GM21825 (cell line): Measurements from ENCODE around the gene RFTN2.
"Not testable (repeated sequence)": the region's sequence is repeated elsewhere in the genome, so short reads cannot be mapped to it uniquely, and the experiment has no call there.

ENCODE experiments used
- ATAC-seq: cut with Tn5 transposase; IDR thresholded peaks from one replicate; pipeline ENCODE4 v1.9.1; 2021; ENCODE audit warnings: mild to moderate bottlenecking, moderate library complexity; ENCODE audit not compliant: unreplicated experiment

The RFTN2 gene

DNA sequence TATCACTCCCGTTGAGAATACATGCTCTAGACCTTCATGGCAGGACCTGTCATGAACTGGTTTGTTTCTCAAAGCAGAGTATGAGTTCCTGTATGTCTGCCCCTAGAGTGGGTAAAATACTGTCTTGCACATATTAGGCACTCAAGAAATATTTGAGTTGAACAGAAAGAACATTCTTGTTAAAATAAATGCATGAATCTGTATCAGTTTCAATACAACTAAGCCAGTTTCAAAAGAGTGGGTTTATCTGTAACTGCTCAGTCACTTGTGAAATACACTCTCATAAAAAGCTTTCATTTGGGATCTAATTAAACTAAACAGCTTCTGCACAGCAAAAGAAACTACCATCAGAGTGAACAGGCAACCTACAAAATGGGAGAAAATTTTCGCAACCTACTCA lies 69.2 kb downstream of the RFTN2 start:
- ATAC-seq: peak; percentile 86

DNA sequence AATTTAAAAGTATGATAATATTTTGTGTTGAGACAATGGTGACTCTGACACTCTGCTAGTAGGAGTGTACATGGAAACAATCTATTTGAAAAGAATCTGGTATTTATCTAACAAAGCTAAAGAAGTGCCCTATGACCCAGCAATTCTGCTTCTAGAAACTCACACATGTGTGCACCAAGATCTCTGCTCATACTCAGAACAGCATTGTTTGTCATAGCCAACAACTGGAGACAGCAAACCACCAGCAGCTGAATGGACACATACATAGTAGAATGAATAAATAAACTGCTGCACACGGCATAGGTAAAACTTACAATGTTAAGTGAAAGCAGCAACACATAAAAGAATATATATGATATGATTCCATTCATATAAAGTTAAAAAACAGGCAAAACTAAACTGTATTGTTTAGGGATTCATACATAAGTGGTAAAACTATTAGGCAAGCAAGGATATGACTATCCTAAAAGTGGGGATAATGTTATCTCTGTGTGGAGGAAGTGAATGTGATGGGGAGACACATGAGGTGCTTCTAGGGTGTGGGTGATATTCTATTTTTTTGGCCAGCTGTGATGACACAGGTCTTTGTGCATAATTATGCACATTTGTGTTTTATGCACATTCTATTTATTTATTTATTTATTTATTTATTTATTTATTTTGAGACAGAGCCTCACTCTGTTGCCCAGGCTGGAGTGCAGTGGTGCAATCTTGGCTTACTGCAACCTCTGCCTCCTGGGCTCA lies 71.1 kb downstream of the RFTN2 start:
- ATAC-seq: peak; percentile 43

DNA sequence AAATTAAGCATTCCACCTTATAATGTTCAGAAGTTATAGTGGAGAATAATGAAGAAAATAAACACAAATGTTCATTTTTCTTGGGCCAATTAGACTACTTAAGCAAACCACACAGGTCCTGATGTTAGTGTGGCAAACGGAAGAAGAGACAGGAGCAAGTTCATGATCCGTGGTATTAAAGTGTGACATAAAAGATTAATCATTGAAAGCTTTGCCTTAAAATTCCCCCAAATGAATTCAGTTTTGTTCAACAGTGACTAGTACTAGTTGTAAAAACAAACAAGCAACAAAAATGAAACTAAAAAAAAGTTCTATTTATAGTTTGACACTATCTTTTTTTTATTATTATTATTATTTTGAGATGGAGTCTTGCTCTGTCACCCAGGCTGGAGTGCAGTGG lies 73.7 kb downstream of the RFTN2 start:
- ATAC-seq: no peak

DNA sequence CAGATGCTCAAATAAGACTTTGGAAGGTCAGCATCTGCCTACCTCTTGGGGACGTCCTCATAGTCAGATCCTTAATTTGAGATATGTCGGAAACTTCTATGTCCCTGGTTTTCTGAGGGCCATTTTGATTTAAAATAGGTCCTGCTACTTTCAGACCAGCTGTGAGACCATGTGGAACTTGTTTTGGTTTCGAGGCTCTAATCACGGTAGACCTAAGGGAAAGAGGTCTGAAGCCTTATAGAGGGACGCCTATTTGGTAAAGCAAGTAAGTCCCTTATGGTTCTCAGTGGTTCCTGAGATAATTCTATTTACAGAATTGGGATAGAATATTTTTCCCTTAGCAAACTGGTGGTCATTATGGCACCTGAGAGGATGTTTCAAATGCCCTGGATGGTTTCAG lies 75.1 kb downstream of the RFTN2 start:
- no peak for ATAC-seq

DNA sequence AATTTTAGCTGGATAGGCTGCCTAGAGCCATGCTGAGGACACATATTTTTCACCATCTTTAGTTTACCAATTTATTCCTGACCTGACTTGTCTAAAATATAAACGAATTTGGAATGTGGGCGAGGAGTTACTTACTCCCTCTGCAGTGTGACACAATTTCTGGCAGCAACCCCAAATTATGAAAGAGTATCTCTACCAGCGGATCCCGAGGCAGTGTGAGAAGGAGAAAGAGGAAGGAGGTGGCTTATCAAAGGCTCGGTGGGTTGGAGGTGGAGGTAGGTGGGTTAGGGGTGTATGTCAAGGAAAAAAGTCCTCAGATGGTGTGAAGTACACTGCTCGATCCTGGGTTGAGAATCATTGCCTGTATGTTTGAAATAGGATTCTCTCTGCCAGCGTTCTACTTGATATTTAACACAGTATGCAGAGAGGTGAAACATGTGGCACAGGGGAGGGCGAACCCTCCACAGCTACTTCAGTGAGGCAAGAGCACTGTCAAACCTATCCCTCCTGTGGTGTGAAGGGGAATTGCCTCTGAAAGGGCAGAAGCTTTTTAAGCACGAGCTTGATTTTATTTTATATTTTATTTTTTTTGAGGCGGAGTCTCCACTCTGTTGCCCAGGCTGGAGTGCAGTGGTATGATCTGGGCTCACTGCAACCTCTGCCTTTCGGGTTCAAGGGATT lies 76.0 kb downstream of the RFTN2 start:
- no peak for ATAC-seq

DNA sequence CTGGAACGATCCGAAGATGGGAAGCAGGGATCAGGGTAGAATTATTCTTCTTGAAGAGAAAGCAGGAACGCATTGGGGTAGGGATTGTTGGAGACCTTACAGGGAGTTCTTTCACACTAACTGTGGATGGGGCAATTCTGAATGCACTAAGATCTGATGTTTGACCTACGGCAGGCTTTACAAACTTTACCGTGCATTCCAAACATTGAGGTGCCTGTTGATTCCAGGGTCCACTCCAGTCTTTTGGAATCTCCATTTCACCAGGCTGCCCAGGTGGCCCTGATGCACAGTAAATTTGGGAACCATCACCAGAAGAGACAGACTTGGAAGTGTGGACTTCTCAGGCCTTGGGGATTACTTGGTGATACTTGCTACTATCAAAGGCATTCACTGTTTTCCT lies 76.9 kb downstream of the RFTN2 start:
- no peak for ATAC-seq

DNA sequence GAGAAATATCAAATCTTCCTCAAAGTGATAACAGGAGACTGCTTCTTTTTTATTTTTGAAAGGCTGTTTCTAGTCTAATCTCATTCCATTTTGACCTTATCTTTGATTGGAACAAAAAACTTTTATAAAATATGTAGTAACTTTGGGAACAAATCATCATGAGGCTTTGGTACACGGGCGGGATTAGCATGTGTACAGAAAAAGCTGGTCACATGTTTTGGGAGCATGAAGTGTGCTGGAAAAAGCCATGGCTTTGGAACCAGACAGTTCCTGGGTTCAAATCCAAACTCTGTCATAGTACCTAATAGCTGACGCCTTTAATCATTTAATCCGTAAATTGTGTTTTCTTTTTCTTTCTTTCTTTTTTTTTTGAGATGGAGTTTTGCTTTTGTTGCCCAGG lies 78.2 kb downstream of the RFTN2 start:
- no peak for ATAC-seq

DNA sequence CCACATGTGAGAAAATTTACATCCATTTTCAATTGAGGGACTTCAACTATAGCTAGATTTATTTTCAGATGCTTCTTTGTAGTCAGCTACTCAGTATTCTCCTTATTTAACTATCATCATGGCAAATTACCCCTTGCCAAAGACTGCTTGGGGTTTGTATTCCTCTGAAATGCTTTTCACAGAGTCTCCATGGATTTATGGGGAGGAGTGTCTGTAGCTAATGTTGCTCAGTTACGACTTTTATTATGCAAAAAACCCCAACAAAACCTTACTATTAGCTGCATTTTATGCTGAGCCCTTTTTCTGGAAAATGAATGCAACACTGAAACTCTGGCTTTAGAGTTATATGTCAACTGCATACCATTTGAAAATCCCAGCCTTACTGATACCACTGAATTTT lies 78.6 kb downstream of the RFTN2 start:
- ATAC-seq: no peak

DNA sequence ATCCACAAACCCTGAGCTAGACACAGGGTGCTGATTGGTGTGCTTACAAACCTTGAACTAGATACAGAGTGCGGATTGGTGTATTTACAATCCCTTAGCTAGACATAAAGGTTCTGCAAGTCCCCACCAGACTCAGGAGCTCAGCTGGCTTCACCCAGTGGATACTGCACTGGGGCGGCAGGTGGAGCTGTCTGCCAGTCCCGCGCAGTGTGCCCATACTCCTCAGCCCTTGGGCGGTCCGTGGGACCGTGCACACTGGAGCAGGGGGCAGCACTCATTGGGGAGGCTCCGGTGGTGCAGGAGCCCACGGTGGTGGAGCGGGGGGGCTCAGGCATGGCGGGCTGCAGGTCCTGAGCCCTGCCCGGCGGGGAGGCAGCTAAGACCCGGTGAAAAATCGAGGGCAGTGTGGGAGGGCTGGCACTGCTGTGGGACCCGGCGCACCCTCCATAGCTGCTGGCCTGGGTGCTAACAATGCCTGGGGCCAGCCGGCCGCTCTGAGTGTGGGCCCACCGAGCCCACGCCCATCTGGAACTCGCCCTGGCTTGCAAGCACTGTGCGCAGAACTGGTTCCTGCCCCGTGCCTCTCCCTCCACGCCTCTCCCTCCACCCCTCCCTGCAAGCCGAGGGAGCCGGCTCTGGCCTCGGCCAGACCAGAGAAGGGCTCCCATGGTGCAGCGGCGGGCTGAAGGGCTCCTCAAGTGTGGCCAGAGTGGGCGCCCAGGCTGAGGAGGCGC lies 83.9 kb downstream of the RFTN2 start:
- ATAC-seq: no peak

DNA sequence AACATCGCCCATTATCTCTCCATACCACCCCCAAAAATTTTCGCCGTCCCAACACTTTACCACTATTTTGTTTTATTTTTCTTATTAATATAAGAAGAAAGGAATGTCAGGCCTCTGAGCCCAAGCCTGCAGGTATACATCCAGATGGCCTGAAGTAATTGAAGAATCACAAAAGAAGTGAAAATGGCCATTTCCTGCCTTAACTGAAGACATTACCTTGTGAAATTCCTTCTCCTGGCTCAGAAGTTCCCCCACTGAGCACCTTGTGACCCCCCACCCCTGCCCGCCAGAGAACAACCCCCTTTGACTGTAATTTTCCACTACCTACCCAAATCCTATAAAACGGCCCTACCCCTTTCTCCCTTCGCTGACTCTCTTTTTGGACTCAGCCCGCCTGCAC lies 88.1 kb downstream of the RFTN2 start:
- not testable (repeated sequence) for ATAC-seq

DNA sequence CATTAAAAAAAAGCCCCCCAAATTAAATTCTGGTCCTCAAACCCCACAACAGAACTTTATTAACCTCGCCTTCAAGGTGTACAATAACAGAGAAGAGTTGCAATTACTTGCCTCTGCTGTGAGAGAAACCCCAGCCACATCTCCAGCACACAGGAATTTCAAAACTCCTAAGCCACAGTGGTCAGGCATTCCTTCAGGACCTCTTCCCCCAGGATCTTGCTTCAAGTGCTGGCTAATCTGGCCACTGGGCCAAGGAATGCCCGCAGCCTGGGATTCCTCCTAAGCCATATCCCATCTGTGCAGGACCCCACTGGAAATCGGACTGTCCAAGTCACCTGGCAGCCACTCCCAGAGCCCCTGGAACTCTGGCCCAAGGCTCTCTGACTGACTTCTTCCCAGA lies 95.2 kb downstream of the RFTN2 start:
- ATAC-seq: not testable (repeated sequence)

DNA sequence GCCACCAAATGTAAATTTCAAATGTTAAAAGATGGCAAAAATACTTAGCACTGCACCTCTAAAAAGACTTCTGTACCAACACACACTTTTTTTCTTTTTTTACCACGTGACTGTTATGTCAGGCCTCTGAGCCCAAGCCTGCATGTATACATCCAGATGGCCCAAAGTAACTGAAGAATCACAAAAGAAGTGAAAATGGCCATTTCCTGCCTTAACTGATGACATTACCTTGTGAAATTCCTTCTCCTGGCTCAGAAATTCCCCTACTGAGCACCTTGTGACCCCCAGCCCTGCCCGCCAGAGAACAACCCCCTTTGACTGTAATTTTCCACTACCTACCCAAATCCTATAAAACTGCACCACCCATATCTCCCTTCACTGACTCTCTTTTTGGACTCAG lies 97.1 kb downstream of the RFTN2 start:
- not testable (repeated sequence) for ATAC-seq

DNA sequence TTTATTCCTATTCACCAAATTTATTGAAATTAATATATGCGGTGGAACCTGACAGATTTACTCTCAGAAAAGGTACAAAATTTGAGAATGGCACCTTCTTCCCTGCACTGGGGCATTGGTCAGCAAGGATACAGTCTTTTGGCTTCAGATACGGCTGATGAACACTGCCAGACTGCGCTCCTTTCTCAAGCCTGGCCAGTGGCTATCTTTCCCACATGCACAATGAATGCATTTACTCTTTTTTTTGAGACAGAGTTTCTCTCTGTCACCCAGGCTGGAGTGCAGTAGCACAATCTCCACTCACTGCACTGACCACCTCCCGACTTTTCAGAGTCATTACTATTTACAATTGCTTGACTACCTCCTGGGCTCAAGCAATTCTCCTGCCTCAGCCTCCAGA lies 97.9 kb downstream of the RFTN2 start:
- ATAC-seq: no peak

DNA sequence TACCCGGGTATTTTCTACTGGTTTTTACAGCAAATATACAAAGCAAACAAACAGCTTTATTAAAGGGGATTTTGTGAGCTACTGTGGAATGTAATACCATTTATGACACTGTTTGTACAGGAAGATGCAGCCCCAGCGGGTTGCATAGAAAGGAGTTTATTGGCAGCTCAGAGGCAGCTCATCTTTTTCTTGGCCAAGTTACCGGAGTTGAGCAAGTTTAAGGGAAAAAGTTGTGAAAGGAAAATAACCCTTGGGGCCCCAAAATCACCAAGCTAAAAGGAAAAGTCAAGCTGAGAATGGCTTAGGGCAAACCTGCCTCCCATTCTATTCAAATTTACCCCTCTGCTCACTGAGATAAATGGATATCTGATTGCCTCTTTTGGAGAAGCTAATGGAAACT lies 98.8 kb downstream of the RFTN2 start:
- ATAC-seq: no peak

DNA sequence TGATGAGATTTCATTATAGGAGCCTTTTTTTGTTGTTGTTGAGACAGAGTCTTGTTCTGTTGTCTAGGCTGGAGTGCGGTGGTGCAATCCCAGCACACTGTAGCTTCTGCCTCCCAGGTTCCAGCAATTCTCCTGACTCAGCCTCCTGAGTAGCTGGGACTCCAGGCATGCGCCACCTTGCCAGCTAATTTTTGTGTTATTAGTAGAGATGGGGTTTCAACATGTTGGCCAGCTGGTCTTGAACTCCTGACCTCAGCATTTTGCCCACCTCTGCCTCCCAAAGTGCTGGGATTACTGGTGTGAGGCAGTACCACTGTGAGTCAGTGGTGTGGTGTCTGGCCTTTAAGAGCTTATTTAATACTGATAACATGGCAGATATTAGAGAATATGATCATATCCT lies 99.4 kb downstream of the RFTN2 start:
- ATAC-seq: no peak

DNA sequence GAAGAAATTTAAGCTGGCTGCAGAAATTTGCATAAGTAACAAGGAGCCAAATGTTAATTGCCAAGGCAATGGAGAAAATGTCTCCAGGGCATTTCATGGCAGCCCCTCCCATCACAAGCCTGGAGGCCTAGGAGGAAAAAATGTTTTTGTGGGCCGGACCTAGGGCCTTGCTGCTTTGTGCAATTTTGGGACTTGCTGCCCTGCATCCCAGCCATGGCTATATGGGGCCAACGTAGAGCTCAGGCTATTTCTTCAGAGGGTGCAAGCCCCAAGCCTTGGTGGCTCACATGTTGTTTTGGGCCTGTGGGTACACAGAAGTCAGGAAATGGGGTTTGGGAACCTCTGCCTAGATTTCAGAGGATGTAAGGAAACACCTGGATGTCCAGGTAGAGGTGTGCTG lies 101.8 kb downstream of the RFTN2 start:
- no peak for ATAC-seq

DNA sequence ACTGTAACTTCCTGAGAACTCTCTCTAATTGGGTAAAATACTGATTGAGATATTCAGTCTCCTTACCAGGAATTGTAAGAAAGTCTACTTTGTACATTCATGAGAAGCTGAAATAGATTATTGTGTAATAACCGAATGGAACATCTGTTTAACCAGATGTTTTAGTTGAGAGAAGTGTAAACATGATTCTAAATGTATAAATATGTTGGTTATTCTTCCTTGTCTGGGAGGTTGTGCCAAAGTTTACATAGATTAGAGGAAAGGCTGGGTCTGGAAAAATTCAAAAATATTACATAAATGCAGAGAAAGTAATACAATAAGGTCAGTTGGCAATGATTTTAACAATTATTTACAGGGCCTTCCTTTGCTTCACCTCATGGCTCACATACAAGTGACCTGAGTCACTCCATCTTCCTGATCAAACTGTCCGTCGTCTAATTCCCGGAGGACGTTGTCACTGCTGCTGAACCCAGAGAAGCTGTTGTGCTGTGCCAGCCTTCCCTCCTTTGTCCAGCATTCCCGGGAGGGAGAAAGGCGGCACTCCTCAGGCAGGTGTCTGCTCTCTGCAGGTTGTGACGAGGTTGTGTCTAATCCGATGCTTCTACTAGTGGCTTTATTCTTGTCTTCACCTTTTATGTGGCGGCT lies 103.6 kb downstream of the RFTN2 start:
- no peak for ATAC-seq

DNA sequence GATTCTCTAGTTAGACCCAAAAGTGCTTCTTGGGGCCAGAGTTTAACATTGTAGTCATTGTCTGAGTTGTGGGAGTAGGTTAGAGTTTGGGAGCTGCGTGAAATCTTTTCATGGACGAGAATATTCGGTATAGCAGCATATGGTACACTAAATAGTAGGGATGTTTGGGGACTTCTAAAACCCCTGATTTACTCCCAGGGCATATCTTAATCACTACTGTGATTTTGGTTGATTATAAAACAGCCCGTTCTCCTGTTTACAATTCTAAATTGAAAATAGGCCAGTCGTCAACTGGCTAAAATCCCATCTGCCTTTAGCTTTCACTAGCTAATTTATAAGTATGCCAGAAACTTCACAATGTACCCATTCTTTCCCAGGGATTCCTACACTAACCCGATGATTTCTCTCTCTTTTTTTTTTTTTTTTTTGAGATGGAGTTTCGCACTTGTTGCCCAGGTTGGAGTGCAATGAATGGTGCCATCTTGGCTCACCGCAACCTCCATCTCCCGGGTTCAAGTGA lies 115.2 kb downstream of the RFTN2 start:
- ATAC-seq: no peak

DNA sequence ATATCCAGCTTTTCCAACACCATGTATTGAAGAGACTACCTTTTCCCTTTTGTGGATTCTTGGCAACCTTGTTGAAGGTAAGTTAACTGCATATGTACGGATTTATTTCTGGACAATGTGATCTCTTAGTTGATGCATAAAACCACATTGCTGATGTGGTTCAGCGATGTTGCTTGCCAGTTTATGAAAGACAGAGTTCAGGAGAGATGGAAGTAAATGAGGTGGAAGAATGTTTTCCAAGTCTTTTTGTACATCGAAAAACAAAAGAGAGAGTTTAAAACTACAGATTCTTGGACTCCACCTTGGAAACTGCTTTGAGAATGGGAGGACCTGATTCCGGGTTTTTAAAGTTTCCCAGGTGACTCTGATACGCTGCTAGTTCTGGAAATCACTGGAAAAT lies 115.7 kb downstream of the RFTN2 start:
- ATAC-seq: no peak

DNA sequence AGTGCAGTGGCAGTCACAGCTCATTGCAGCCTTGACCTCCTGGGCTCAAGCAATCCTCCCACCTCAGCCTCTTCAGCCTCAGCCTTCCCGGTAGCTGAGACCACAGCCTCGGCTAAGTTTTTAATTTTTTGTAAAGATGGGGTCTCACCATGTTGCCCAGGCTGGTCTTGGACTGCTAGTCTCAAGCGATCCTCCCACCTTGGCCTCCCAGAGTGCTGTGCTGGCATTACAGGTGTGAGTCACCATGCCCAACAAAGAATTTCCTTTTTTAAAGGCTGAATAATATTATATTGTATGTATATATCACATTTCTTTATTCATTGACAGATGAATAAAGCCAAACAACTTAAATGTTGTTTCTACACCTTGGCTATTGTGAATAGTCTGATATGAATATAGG lies 117.0 kb downstream of the RFTN2 start:
- no peak for ATAC-seq

DNA sequence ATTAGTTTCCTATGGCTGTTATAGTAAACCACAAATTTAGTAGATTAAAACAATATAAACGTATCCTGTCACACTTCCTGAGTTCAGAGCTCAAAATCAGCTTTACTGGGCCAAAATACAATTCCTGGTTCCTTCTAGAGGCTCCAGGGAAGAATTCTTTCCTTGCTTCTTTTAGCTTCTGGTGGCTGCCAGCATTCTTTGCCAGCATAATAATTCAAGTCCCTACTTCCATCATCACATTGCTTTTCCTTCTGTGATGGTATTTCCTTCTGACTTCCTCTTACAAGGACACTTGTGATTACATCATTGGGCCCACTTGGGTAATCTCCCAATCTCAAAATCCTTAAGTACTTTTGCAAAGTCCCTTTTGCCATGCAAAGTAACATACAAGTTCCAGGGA lies 118.9 kb downstream of the RFTN2 start:
- ATAC-seq: no peak
